Measurements from ENCODE around the gene RACK1.
A peak's percentile ranks its signal among the peaks of the same experiment; 100 is the strongest.
"Not testable (repeated sequence)": the region's sequence is repeated elsewhere in the genome, so short reads cannot be mapped to it uniquely, and the experiment has no call there.

Gene RACK1

DNA sequence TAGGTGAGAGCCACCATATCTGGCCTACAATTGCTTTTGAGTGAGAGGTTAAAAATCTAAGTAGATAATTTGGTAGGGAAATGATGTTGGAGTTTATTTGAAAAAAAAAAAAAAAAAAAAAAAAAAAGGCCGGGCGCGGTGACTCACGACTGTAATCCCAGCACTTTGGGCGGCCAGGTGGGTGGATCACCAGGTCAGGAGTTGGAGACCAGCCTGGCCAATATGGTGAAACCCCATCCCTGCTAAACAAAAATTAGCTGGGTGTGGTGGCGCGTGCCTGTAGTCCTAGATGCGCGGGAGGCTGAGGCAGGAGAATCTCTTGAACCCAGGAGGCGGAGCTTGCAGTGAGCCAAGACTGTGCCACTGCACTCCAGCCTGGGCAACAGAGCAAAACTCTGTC lies 29.5 kb downstream of the RACK1 start:
- DNase-seq (ENCODE audit: low read depth in 2 of 2) = not testable (repeated sequence)

DNA sequence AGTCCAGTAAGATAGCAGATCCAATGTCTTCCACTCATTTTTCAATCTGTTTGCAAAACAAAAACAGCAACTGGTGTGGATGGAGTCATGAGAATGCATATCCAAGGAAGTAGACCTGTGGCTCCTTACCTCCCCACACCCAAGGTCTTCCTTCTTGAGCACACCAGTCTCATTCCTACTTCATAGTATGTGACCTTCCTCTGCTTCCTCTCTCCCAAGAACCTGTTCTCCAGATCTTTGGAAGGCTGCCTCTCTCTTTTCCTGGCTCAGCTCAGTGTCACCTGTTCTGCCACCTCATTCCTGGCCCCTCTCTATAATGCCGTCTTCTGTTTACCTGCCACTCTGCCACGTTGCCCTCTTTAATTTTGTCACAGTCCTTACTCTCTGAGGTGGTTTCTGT lies 30.8 kb downstream of the RACK1 start:
- no peak for DNase-seq (ENCODE audit: low read depth in 2 of 2)

- no peak for DNase-seq (ENCODE audit: low read depth in 2 of 2)
These were observed 31.6 kb downstream of the RACK1 start for GRCh38 chr5:181212080-181212479.

DNA sequence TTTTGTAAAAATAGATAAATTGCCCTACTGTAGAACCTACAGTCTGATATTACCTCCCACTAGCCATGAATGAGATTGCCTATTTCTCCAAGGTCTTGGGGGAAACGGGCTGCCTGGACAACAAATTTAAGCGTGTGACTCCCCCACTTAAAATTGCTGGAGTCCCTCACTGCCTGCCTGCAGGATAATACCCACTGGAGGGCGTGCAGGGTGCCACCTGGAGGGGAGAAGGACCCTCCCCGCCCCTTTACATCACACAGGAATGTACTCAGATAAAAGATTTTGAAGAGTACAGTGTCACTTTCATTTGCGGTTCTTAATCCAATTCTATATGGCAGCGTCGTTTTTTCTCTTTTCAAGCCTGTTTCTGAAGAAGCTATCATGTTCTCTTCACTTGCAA lies 32.5 kb downstream of the RACK1 start:
- DNase-seq (ENCODE audit: low read depth in 2 of 2) = no peak

DNA sequence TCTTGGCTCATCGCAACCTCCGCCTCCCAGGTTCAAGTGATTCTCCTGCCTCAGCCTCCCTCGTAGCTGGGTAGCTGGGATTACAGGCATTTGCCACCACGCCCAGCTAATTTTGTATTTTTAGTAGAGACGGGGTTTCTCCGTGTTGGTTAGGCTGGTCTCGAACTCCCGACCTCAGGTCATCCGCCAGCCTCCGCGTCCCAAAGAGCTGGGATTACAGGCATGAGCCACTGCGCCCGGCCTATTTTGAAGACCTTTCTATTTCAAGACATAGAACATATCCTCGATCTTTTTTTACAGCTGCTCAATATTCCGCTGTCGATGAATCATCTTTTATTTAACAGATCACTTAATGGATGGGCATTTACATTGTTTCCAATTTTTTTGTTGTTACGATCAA lies 33.0 kb downstream of the RACK1 start:
- DNase-seq (ENCODE audit: low read depth in 2 of 2) = not testable (repeated sequence)

DNA sequence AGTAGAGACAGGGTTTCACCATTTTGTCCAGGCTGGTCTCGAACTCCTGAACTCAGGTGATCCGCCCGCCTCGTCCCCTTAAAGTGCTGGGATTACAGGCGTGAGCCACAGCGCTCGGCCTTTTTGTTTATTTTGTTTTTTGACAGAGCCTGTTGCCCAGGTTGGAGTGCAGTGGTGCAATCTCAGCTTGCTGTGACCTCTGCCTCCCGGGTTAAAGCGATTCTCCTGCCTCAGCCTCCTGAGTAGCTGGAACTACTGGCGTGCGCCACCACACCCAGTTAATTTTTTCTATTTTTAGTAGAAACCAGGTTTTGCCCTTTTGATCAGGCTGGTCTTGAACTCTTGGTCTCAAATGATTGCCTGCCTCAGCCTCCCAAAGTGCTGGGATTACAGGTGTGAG lies 33.6 kb downstream of the RACK1 start:
- not testable (repeated sequence) for DNase-seq (ENCODE audit: low read depth in 2 of 2)

DNA sequence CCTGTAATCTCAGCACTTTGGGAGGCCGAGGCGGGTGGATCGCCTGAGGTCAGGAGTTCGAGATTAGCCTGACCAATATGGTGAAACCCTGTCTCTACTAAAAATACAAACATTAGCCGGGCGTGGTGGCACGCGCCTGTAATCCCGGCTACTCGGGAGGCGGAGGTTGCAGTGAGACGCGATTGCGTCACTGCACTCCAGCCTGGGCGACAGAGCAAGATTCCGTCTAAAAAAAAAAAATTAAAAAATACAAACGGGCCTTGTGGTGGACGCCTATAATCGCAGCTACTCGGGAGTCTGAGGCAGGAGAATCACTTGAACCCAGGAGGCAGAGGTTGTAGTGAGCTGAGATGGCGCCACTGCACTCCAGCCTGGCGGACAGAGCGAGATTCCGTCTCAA lies 34.7 kb downstream of the RACK1 start:
- not testable (repeated sequence) for DNase-seq (ENCODE audit: low read depth in 2 of 2)

DNA sequence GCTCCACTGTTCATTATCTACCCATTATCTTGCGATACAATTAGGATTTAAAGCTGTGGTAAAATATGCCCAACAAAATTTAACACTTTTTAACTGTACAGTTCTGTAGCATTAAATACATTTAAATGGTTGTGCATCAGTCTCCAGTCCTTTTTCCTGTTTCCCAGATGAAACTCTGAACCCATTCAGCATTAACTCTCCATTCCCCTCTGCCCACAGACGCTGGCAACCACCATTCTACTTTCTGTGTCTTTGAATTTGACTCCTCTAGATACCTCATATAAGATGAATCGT lies 35.8 kb downstream of the RACK1 start:
- no peak for DNase-seq (ENCODE audit: low read depth in 2 of 2)

- DNase-seq (ENCODE audit: low read depth in 2 of 2) = peak in 1 of 2 donors; percentile 91
These were observed 36.3 kb downstream of the RACK1 start for GRCh38 chr5:181207214-181207959.

DNA sequence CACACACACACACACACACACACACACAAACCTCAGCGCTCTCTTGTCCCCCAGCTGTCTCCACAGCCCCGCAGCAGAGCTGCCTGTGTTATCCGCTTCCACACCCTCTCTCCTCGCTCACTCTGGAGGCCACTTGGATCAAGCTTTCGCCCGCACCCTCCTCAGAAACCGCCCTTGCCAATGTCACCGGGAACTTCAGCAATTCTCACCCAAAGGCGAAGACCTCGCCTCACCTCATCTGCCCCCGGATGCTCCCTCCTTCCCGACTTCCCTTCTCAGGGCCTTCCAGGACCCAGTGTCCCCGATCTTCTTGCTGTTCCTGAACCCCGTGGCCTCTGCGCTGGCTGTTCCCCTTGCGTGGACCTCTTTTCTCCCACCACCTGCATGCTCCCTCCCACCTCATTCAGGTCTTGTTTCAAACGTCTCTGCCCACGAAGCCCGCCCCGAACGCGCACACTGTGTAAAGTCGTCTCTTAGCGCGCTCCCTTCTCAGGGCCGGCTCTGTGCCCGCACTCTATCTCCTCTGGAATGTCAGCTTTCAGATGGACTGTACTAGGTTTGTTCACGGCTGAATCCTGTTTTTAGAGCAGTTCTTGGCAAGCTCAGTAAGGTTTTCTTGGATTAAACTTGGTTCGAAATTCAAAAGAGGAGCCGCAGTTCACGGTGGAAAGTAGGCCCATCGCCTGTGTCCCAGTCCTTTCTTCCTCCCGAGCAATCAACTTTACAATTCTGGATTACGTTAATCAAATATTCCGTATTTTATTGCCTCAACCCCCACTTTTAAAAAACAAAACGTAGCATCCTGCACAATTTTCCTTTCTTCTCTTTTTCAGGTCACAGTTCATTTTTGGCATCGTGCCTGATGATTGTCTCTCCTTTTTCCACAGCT lies 37.7 kb downstream of the RACK1 start:
- no peak for DNase-seq (ENCODE audit: low read depth in 2 of 2)

DNA sequence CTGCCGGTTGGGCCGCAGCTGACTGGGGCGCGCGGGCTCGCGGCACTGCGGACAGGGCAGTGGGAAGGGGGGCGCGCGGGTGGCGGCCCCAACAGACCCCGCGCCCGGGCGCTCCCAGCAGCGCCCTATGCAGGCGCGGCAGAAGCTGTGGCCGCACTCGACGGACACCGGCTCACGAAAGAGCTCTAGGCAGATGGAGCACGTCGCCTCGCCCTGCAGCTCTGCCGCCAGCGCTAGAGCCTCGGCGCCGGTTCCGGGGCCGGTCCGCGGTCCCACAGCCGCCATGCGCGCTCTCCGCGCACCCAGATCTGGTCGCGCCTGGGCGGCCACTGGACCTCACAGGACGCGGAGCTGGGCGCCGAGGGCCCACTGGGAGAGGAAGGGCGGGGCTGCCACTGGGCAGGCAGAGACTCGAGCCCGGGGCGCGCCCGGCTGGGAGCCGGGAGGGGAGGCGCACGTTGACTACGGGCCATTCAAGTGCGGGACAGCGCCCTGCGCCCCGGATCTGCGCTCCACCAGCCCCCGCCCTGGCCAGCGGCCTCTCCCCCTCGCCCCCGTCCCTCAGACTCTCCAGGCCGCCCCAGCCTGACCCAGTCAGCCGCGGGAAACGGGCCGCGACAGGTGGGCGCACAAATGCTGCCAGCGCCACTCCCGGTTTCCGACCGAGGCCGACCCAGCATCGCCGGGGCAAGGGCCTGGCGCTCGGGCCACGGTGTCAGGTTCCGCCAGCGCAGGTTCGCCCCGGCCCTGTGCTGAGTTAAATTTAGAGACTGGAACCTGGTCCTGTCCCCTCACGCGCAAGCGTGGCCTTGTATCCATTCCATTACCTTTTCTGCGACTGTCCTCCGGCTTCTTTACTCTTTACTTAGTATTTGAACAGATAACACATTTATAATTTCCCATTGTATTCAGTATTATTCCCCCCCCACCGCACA lies 38.6 kb downstream of the RACK1 start, which contains the start of gene TRIM7:
TRIM7 (minus strand) TSS at position 371 of the 935 bp plus-strand sequence; CDS start at position 285, 86 bp downstream.
- no peak for DNase-seq (ENCODE audit: low read depth in 2 of 2)

- no peak for DNase-seq (ENCODE audit: low read depth in 2 of 2)
These were observed 39.4 kb downstream of the RACK1 start for GRCh38 chr5:181204113-181204825.

- DNase-seq (ENCODE audit: low read depth in 2 of 2) = no peak
These were observed 40.0 kb downstream of the RACK1 start for GRCh38 chr5:181203777-181204112.

- no peak for DNase-seq (ENCODE audit: low read depth in 2 of 2)
These were observed 40.5 kb downstream of the RACK1 start for GRCh38 chr5:181203093-181203711.

GRCh38 chr5:181200816-181201215 lies 42.9 kb downstream of the RACK1 start:
- no peak for DNase-seq (ENCODE audit: low read depth in 2 of 2)

DNA sequence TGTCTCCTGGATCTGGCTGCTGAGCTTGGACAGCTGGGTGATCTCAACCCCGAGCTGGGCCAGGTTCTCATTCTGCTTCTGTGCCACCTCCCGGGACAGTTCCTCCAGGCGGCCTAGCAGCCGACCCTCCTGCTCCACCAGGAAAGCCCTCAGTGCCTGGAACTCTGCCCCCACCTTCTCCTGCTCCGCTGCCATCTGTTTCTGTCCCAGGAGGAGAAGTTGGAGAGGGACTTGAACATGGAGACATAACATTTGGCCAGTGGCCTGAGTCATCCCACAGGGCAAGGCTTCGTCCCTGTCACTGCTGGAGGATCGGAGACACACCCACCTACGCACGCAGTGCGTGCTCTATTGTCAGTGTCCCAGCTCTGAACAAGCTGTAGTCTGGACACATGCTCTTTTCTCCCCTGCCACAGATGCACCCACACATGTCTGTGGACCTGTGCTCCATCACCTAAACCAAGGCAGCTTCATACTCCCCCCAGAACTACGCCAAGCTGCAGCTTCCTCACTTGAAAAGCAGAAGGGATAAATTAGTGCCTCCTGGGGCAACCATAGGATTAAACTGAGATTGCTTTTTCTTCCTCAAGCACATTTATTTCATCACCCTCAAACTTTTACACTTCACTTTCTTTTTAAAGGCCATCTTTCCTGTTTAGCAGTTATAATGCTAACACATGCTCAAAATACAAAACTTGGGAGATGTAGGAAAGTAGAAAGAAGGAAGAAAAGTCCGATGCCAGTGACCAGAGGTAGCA lies 43.6 kb downstream of the RACK1 start:
- DNase-seq (ENCODE audit: low read depth in 2 of 2) = no peak

DNA sequence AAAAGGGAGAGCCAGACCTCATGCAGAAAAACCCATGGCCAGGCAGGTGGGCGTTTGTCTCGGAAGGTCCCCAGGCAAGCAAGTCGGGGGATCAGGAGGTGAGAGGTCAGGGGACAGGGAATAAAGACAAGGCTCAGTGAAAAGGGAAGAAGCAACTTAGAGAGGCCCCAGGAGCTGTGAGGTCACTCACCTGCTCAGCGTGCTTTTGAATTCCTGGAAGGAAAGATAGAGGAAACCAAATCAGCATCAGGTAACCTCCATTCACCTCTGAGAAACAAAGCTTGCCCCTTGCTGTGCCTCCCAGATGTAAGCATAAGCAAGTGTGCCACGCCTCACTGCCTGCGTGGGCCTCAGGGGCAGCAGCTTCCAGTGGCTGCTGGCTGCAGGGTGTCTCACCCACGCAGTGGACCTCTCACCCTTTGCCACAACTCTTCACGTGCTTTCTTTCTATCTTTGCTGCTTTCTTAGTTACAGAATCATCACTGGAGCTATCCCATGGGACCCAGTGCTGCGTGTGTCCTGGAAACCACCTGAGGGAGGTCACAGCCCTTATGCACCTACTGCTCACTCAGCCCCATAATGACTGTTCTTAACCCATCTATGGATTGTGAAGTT lies 44.7 kb downstream of the RACK1 start:
- no peak for DNase-seq (ENCODE audit: low read depth in 2 of 2)

DNA sequence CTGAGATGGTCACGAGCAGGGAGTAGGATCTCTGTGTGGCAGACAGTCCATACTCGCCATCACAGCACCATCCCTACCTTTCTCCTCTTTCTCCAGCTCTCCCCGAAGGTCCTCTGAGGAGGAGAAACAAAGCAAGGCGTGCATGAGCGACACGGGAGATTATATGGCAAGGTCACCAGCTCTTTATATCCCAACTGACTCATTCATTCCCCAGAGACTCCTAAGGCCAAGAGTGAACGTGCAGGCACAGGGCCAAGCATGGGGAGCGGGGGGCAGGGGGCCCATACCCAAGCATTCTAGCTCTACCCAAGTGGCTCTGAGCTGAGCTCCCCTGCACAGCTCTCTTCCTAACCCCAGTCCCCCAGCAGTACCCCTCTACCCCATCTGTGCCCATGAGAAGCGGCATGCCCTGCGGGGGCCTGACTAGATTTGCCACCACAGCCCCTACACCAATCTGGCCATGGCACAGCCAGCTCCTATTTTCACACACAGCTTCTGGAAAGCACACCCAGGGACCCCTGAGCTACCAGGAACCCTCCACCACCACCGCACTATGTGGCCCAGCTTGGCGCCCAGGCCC lies 45.5 kb downstream of the RACK1 start:
- no peak for DNase-seq (ENCODE audit: low read depth in 2 of 2)

GRCh38 chr5:181197326-181197951 lies 46.3 kb downstream of the RACK1 start:
- no peak for DNase-seq (ENCODE audit: low read depth in 2 of 2)

All from stimulated activated CD8-positive, alpha-beta memory T cell treated with anti-CD3 and anti-CD28 coated beads, Interleukin-2, amount 100 ng/mL, for 48 hours (primary cell).